HG03469 (cell line): ENCODE results near the gene SCGN.
"Not testable (repeated sequence)": the region's sequence is repeated elsewhere in the genome, so short reads cannot be mapped to it uniquely, and the experiment has no call there.

Experiments used
- ATAC-seq: cut with Tn5 transposase; IDR thresholded peaks from one replicate; pipeline ENCODE4 v1.9.1; 2021; ENCODE audit warnings: mild to moderate bottlenecking, moderate library complexity, moderate number of reproducible peaks; ENCODE audit not compliant: unreplicated experiment

The SCGN gene

GRCh38 chr6:25717866-25718740 is 66.1 kb downstream of the SCGN start:
- ATAC-seq = no peak

GRCh38 chr6:25726122-25726911 is 74.3 kb downstream of the SCGN start:
- no peak for ATAC-seq

- no peak for ATAC-seq
These were observed 75.0 kb downstream of the SCGN start for GRCh38 chr6:25727028-25727427.

GRCh38 chr6:25730907-25731306 is 78.9 kb downstream of the SCGN start:
- ATAC-seq = no peak

- no peak for ATAC-seq
These were observed 79.7 kb downstream of the SCGN start for GRCh38 chr6:25731721-25732120.

GRCh38 chr6:25732468-25733198 is 80.6 kb downstream of the SCGN start:
- ATAC-seq = no peak

GRCh38 chr6:25735261-25735660 is 83.2 kb downstream of the SCGN start:
- ATAC-seq = no peak

- no peak for ATAC-seq
These were observed 91.9 kb downstream of the SCGN start for GRCh38 chr6:25743868-25744267.

- no peak for ATAC-seq
These were observed 93.8 kb downstream of the SCGN start for GRCh38 chr6:25745836-25746235.

- ATAC-seq = no peak
These were observed 95.0 kb downstream of the SCGN start for GRCh38 chr6:25746968-25747367.

GRCh38 chr6:25747477-25747876 is 95.5 kb downstream of the SCGN start:
- ATAC-seq = no peak

- ATAC-seq = no peak
These were observed 96.0 kb downstream of the SCGN start for GRCh38 chr6:25748049-25748448.

- not testable (repeated sequence) for ATAC-seq
These were observed 96.8 kb downstream of the SCGN start for GRCh38 chr6:25748601-25749517.

- no peak for ATAC-seq
These were observed 97.8 kb downstream of the SCGN start for GRCh38 chr6:25749837-25750236.

- no peak for ATAC-seq
These were observed 98.9 kb downstream of the SCGN start for GRCh38 chr6:25750906-25751305.
